GM12865 (cell line): ENCODE results near the gene TUSC7.

ENCODE experiments used
- DNase-seq: peaks from one replicate; pipeline ENCODE4 v3.0.0; 2010; ENCODE audit warnings: low read depth
- H3K4me3 ChIP-seq: 2 replicates; pipeline ENCODE4 v1.5.1; 2011; ENCODE audit warnings: mild to moderate bottlenecking, low read depth, low read length, control low read depth
- CTCF ChIP-seq: IDR thresholded peaks from 2 replicates; pipeline ENCODE4 v1.5.1; 2011; ENCODE audit warnings: low read length, control low read depth, low read depth, inconsistent platforms; ENCODE audit not compliant: insufficient read depth; ENCODE audit errors: missing control alignments

TUSC7 gene

GRCh38 chr3:116671151-116671550, 38.4 kb upstream of the TUSC7 start:
- DNase-seq: no peak
- no peak overlapping the region for H3K4me3 ChIP-seq
- no peak for TF ChIP-seq CTCF

- DNase-seq: no peak
- no peak for TF ChIP-seq CTCF
- no peak overlapping the region for H3K4me3 ChIP-seq
These were observed 30.7 kb upstream of the TUSC7 start for GRCh38 chr3:116678853-116679252.

- TF ChIP-seq CTCF: no peak
- no peak for DNase-seq
- no peak overlapping the region for H3K4me3 ChIP-seq
These were observed 18.5 kb upstream of the TUSC7 start for GRCh38 chr3:116691041-116691440.

- no peak for DNase-seq
- TF ChIP-seq CTCF: no peak
- no peak overlapping the region for H3K4me3 ChIP-seq
These were observed 8.5 kb upstream of the TUSC7 start for GRCh38 chr3:116701070-116701469.

GRCh38 chr3:116702334-116702733, 7.2 kb upstream of the TUSC7 start:
- DNase-seq: no peak
- TF ChIP-seq CTCF: no peak
- no peak overlapping the region for H3K4me3 ChIP-seq

GRCh38 chr3:116707531-116707930, 2.0 kb upstream of the TUSC7 start:
- DNase-seq: no peak
- no peak overlapping the region for H3K4me3 ChIP-seq
- TF ChIP-seq CTCF: no peak

- no peak overlapping the region for H3K4me3 ChIP-seq
- no peak for TF ChIP-seq CTCF
- no peak for DNase-seq
These were observed 6.9 kb downstream of the TUSC7 start for GRCh38 chr3:116716490-116716889.
